Measurements from ENCODE around the gene UBN2. TPM values are rescaled to one million over a fixed set of nuclear protein-coding genes. Genes with fewer than 3 reads are reported as not detected.

Gene UBN2
- 13.5 to 20.4 TPM (median 15.7 TPM) in 3 replicates for total RNA-seq
- long read RNA-seq, partial matches to known transcripts = 1 of 4 reads
- long read RNA-seq, other reads (novel, unspliced or antisense) = 3 of 4 reads

- no peak for TF ChIP-seq CTCF (IDR thresholded peaks at IDR 0.05)
- Mint-ChIP-seq H3K4me1 (ENCODE audit: low read depth) (peaks cover 31% of the 10 kb centered on the region), H3K36me3 (ENCODE audit: low read depth) (peaks cover 3% of the 10 kb centered on the region), H3K27me3 (ENCODE audit: low read depth) (no peaks in the 10 kb centered on the region), H3K4me3 (ENCODE audit: unreplicated experiment) (peak within 1 kb of the TSS; percentile 99), H3K9me3 (ENCODE audit: low read depth) (no peaks in the 10 kb centered on the region), H3K27ac (ENCODE audit: unreplicated experiment) (peak within 1 kb of the TSS; percentile 99)
- peak; percentile 98 for DNase-seq (ENCODE audit: low spot score)
These were observed at the start of gene UBN2 for GRCh38 chr7:139230774-139231512. Gene UBN2, plus strand, starts transcription at chr7:139231237. Its CDS starts 248 bp downstream, at chr7:139231485.

GRCh38 chr7:139181404-139181803, 49.6 kb upstream of the UBN2 start:
- no peak for DNase-seq (ENCODE audit: low spot score)
- no peaks in the 10 kb centered on the region for H3K27me3 Mint-ChIP-seq (ENCODE audit: low read depth)
- H3K27ac Mint-ChIP-seq (ENCODE audit: unreplicated experiment) = no peak overlapping the region
- peaks cover 14% of the 10 kb centered on the region for H3K36me3 Mint-ChIP-seq (ENCODE audit: low read depth)
- H3K4me3 Mint-ChIP-seq (ENCODE audit: unreplicated experiment) = no peak overlapping the region
- H3K4me1 Mint-ChIP-seq (ENCODE audit: low read depth) = peaks cover 11% of the 10 kb centered on the region
- TF ChIP-seq CTCF (IDR thresholded peaks at IDR 0.05) = no peak
- no peaks in the 10 kb centered on the region for H3K9me3 Mint-ChIP-seq (ENCODE audit: low read depth)

GRCh38 chr7:139182363-139182762, 48.7 kb upstream of the UBN2 start:
- Mint-ChIP-seq H3K9me3 (ENCODE audit: low read depth) (no peaks in the 10 kb centered on the region), H3K4me3 (ENCODE audit: unreplicated experiment) (no peak overlapping the region), H3K36me3 (ENCODE audit: low read depth) (peaks cover 14% of the 10 kb centered on the region), H3K27ac (ENCODE audit: unreplicated experiment) (no peak overlapping the region), H3K4me1 (ENCODE audit: low read depth) (peaks cover 11% of the 10 kb centered on the region), H3K27me3 (ENCODE audit: low read depth) (no peaks in the 10 kb centered on the region)
- TF ChIP-seq CTCF (IDR thresholded peaks at IDR 0.05) = no peak
- DNase-seq (ENCODE audit: low spot score) = no peak

- TF ChIP-seq CTCF (IDR thresholded peaks at IDR 0.05) = no peak
- Mint-ChIP-seq H3K4me3 (ENCODE audit: unreplicated experiment) (no peak overlapping the region), H3K27me3 (ENCODE audit: low read depth) (no peaks in the 10 kb centered on the region), H3K27ac (ENCODE audit: unreplicated experiment) (no peak overlapping the region), H3K9me3 (ENCODE audit: low read depth) (no peaks in the 10 kb centered on the region), H3K4me1 (ENCODE audit: low read depth) (peaks cover 11% of the 10 kb centered on the region), H3K36me3 (ENCODE audit: low read depth) (peaks cover 14% of the 10 kb centered on the region)
- no peak for DNase-seq (ENCODE audit: low spot score)
These were observed 47.8 kb upstream of the UBN2 start for GRCh38 chr7:139183251-139183650.

GRCh38 chr7:139183878-139184338, 47.1 kb upstream of the UBN2 start:
- no peak for DNase-seq (ENCODE audit: low spot score)
- Mint-ChIP-seq H3K4me1 (ENCODE audit: low read depth) (peaks cover 11% of the 10 kb centered on the region), H3K36me3 (ENCODE audit: low read depth) (peaks cover 14% of the 10 kb centered on the region), H3K9me3 (ENCODE audit: low read depth) (no peaks in the 10 kb centered on the region), H3K27me3 (ENCODE audit: low read depth) (no peaks in the 10 kb centered on the region), H3K4me3 (ENCODE audit: unreplicated experiment) (no peak overlapping the region), H3K27ac (ENCODE audit: unreplicated experiment) (no peak overlapping the region)
- no peak for TF ChIP-seq CTCF (IDR thresholded peaks at IDR 0.05)
